RWPE1 (cell line): ENCODE measurements around the gene PDSS1.

Source experiments
- CTCF ChIA-PET: fragments of 350-600 bp; sonication (Branson Sonifier 250); formaldehyde crosslinking; extraction: SDS; loops from one replicate; lab custom pipeline; 2021; lab: Yijun Ruan, JAX
- POLR2A ChIA-PET: fragments of 400-600 bp; formaldehyde crosslinking; extraction: SDS; loops from one replicate; lab custom pipeline; 2020; ENCODE audit warnings: antibody characterized with exemption; ENCODE audit not compliant: low non-redundant PET; lab: Yijun Ruan, JAX
- DNase-seq: peaks from one replicate; pipeline ENCODE4 v3.0.0; 2012; ENCODE audit warnings: low spot score
- H3K27ac ChIP-seq: fragments of 450-650 bp; 2 replicates; pipeline ENCODE4 v1.5.1; 2017
- TF ChIP-seq, protein P1 (sequence below): fragments of 450-650 bp; conservative IDR thresholded peaks from 2 replicates; pipeline ENCODE4 v1.5.1; 2017; ENCODE audit warnings: low read depth, mild to moderate bottlenecking

The PDSS1 gene

GRCh38 chr10:26733750-26734568, 36.5 kb downstream of the PDSS1 start:
- DNase-seq: no peak
- CTCF ChIA-PET: interaction anchor here (0.6 kb wide), 2 partner anchors 81 to 110 kb away, joined by 3 read pairs; no protein-coding TSS in a partner anchor
- TF ChIP-seq, protein P1, sequence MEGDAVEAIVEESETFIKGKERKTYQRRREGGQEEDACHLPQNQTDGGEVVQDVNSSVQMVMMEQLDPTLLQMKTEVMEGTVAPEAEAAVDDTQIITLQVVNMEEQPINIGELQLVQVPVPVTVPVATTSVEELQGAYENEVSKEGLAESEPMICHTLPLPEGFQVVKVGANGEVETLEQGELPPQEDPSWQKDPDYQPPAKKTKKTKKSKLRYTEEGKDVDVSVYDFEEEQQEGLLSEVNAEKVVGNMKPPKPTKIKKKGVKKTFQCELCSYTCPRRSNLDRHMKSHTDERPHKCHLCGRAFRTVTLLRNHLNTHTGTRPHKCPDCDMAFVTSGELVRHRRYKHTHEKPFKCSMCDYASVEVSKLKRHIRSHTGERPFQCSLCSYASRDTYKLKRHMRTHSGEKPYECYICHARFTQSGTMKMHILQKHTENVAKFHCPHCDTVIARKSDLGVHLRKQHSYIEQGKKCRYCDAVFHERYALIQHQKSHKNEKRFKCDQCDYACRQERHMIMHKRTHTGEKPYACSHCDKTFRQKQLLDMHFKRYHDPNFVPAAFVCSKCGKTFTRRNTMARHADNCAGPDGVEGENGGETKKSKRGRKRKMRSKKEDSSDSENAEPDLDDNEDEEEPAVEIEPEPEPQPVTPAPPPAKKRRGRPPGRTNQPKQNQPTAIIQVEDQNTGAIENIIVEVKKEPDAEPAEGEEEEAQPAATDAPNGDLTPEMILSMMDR: no peak
- no peak overlapping the region for H3K27ac ChIP-seq
- POLR2A ChIA-PET: no interaction called here

GRCh38 chr10:26735435-26735834, 37.9 kb downstream of the PDSS1 start:
- no peak for DNase-seq
- ChIA-PET POLR2A (no interaction called here), CTCF (interaction anchor here (1.6 kb wide), 1 partner anchor 9 kb away, joined by 7 read pairs; no protein-coding TSS in a partner anchor)
- H3K27ac ChIP-seq: no peak overlapping the region
- TF ChIP-seq, protein P1: no peak

DNA sequence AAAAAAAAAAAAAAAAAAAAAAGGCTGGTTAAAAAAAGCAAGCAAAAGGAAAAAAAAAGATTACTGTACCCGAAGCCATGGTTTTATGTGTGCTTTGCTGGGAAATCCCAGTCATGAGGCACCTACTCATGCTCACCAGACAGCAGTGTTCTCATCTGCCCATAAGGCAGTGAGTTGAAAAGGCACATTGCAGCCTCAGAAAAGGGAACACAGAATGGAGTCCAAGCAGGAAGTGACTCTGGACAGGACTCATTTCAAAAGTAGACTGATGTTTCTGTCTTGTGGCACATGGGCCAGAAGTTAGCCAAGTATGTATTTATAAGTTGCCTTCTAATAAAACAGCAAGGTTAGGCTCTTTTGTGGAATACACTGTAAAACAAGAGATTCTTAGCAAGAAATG, 40.2 kb downstream of the PDSS1 start:
- DNase-seq: no peak
- TF ChIP-seq, protein P1: no peak
- H3K27ac ChIP-seq: no peak overlapping the region
- POLR2A ChIA-PET: no interaction called here
- CTCF ChIA-PET: no interaction called here

DNA sequence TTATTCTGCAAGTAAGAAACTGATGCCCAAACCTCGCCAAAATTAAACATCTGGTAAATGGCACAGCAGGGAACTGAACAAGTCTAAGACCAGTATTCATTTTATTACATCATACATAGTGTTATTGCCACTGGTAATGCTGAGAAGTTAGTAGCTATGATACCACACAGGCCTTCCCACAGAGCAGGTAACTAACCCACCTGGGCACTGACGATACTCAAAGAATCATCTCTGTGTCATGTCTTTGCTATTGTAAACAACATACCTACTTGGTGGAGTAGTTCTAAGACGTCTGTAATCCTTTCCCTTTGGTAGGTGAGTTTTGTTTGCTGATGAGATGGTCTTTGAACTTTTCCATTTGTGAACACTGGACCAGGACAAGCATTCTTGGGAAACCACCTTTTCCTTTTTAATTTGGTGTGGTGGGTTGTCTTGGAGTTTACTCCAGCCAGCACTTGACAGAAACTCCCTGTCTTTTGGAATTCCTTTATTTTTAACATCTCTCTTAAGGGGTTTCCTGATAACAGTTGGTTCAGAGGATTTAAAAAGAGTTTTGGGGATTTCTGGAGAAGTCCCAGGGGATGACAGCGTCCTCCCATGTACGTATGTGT, 40.9 kb downstream of the PDSS1 start:
- DNase-seq: no peak
- ChIA-PET POLR2A (no interaction called here), CTCF (no interaction called here)
- TF ChIP-seq, protein P1: no peak
- no peak overlapping the region for H3K27ac ChIP-seq

- H3K27ac ChIP-seq: no peak overlapping the region
- ChIA-PET POLR2A (no interaction called here), CTCF (interaction anchor here (0.6 kb wide), 1 partner anchor 37 kb away, joined by 3 read pairs; no protein-coding TSS in a partner anchor)
- TF ChIP-seq, protein P1: no peak
- DNase-seq: no peak
Measured at GRCh38 chr10:26739071-26739631, 41.6 kb downstream of the PDSS1 start.

DNA sequence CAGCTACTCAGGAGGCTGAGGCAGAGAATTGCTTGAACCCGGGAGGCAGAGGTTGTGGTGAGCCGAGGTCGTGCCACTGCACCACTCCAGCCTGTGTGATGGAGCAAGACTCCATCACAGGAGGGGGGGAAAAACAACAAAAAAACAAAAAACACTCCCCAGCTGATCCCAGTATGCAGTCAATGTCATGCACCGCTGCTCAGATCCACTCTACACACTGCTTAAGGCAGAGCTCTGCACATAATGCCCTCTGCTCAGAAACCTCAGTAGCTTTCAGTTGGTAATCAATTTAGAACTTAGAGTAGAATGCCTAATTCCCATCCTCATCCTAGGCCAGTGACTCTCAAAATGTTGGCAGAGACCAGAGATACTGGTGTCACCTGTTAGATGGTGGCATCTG, 43.9 kb downstream of the PDSS1 start:
- POLR2A ChIA-PET: no interaction called here
- CTCF ChIA-PET: no interaction called here
- no peak for DNase-seq
- TF ChIP-seq, protein P1: no peak
- no peak overlapping the region for H3K27ac ChIP-seq
